ENCODE results near the gene TFDP1. TPM values are rescaled to one million over a fixed set of nuclear protein-coding genes. Genes with fewer than 3 reads are reported as not detected.

The TFDP1 gene
- polyA plus RNA-seq, 1 of the 3 experiments (the other 2 are of a cell fraction) = 76.7 TPM

GRCh38 chr13:113622791-113623490 is 38.4 kb downstream of the TFDP1 start (continued):
- TF ChIP-seq ZBTB33 (IDR thresholded peaks at IDR 0.05; ENCODE audit: borderline replicate concordance, low read depth) (no peak), NFIC (IDR thresholded peaks at IDR 0.05; ENCODE audit: borderline replicate concordance) (no peak), MAX (IDR thresholded peaks at IDR 0.05; ENCODE audit: low read depth) (no peak), TCF12 (IDR thresholded peaks at IDR 0.05) (no peak), MXI1 (IDR thresholded peaks at IDR 0.05; ENCODE audit: low read depth, low read length) (no peak), CTCF (IDR thresholded peaks at IDR 0.05) (no peak), TEAD4 (IDR thresholded peaks at IDR 0.05; ENCODE audit: borderline replicate concordance, insufficient read depth) (no peak), SMC3 (IDR thresholded peaks at IDR 0.05; ENCODE audit: low read depth, low read length) (no peak), FOSL2 (IDR thresholded peaks at IDR 0.05; ENCODE audit: borderline replicate concordance, low read depth) (no peak)
- TF ChIP-seq, protein P1, sequence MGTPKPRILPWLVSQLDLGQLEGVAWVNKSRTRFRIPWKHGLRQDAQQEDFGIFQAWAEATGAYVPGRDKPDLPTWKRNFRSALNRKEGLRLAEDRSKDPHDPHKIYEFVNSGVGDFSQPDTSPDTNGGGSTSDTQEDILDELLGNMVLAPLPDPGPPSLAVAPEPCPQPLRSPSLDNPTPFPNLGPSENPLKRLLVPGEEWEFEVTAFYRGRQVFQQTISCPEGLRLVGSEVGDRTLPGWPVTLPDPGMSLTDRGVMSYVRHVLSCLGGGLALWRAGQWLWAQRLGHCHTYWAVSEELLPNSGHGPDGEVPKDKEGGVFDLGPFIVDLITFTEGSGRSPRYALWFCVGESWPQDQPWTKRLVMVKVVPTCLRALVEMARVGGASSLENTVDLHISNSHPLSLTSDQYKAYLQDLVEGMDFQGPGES (IDR thresholded peaks at IDR 0.05; ENCODE audit: low read depth, low read length) = no peak

DNA sequence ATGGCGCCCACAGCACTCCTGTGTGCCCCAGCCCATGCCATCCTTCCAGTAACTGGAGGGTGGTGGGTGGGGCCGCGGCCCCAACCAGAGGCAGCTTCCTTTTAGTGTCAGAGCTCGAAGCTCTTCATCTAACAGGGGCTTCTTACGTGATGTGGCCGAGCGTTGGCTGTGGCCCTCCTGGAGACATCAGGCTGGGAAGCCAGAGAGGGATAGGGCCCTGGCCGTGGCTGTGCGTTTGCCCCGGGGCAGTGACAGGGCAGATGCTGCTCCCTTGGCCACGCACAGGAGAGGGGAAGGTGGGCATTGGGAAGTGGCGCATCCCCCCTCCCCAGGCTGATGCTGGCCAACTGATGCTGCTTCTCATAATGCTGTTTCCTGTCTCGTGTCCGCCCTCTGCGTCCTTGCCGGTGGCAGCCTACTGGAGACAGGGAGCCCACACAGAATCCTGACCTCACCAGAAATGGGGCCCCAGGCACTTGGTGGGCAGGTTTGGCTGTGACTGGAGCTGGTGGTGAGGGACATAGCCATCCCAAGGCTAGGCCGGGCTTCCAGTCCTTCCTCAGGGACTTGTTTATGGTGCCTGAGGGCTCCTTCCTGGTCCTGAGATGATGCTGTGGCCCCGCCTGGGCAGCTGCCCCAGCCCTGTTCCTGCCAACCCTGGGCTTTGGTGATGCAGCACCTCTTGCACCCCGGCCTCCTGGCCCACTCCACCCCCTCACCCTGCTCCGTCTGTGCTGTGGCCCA is 39.1 kb downstream of the TFDP1 start:
- H2AFZ ChIP-seq (ENCODE audit: low read depth) = no peak overlapping the region
- CTCF ChIA-PET = interaction anchor here (1.7 kb wide), 1 partner anchor 101 kb away, joined by 5 read pairs; no protein-coding TSS in a partner anchor
- H3K9me2 ChIP-seq = no peaks in the 10 kb centered on the region
- H4K20me1 ChIP-seq (ENCODE audit: insufficient read depth) = peaks cover 46% of the 10 kb centered on the region
- no peak overlapping the region for H3K4me3 ChIP-seq (ENCODE audit: low read depth in 2 of 2, low read length in 1 of 2)
- H3K79me2 ChIP-seq (ENCODE audit: insufficient read depth) = peaks cover 22% of the 10 kb centered on the region; the same call in 1 of the 2 replicates
- no peaks in the 10 kb centered on the region for H3K9me3 ChIP-seq
- no peak for DNase-seq
- H3K36me3 ChIP-seq (replicated peaks in 1 of 2; ENCODE audit: control insufficient read depth in 1 of 2, insufficient read depth in 2 of 2, low read length in 1 of 2) = peaks cover 4 to 8% of the 10 kb centered on the region in 2 experiments
- H3K4me2 ChIP-seq = no peak overlapping the region
- POLR2A ChIA-PET = no interaction called here
- WGBS (ENCODE audit: low lambda C conversion rate) = 100% methylated on average over 3 of the region's 20 CpGs
- H3K4me1 ChIP-seq (ENCODE audit: control insufficient read depth in 1 of 2, insufficient read depth in 2 of 2, low read depth in 1 of 2, low read length in 1 of 2) = peaks cover 9 to 15% of the 10 kb centered on the region in 2 experiments; a peak in 3 of 4 replicates
- peaks cover 17% of the 10 kb centered on the region for H3F3A ChIP-seq (replicated peaks; ENCODE audit: insufficient read depth)
- no peaks in the 10 kb centered on the region for H3K27me3 ChIP-seq (ENCODE audit: insufficient read depth)
- no peak overlapping the region for H3K9ac ChIP-seq
- no peak overlapping the region for H3K27ac ChIP-seq (ENCODE audit: low read depth in 2 of 2, low read length in 1 of 2)
- TF ChIP-seq RCOR1 (IDR thresholded peaks at IDR 0.05; ENCODE audit: low read length) = no peak
- TF ChIP-seq MAX (IDR thresholded peaks at IDR 0.05; ENCODE audit: low read depth) = no peak
- no peak for TF ChIP-seq MEF2A (IDR thresholded peaks at IDR 0.05; ENCODE audit: borderline replicate concordance, low read depth)
- TF ChIP-seq, protein P2, sequence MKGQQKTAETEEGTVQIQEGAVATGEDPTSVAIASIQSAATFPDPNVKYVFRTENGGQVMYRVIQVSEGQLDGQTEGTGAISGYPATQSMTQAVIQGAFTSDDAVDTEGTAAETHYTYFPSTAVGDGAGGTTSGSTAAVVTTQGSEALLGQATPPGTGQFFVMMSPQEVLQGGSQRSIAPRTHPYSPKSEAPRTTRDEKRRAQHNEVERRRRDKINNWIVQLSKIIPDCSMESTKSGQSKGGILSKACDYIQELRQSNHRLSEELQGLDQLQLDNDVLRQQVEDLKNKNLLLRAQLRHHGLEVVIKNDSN (IDR thresholded peaks at IDR 0.05; ENCODE audit: borderline replicate concordance, low read depth) = no peak
- no peak for TF ChIP-seq GABPA (IDR thresholded peaks at IDR 0.05; ENCODE audit: low read depth)
- TF ChIP-seq REST (IDR thresholded peaks at IDR 0.05; ENCODE audit: low read depth, low read length) = no peak
- no peak for TF ChIP-seq NRF1 (IDR thresholded peaks at IDR 0.05; ENCODE audit: low read depth, low read length)
- TF ChIP-seq JUND (IDR thresholded peaks at IDR 0.05) = no peak
- no peak for TF ChIP-seq CHD2 (IDR thresholded peaks at IDR 0.05; ENCODE audit: low read length, partially characterized antibody)
- no peak for TF ChIP-seq TEAD4 (IDR thresholded peaks at IDR 0.05; ENCODE audit: borderline replicate concordance, insufficient read depth)
- TF ChIP-seq EP300 (IDR thresholded peaks at IDR 0.05; ENCODE audit: borderline replicate concordance in 1 of 2, low read depth in 1 of 2, low read length in 1 of 2) = no peak

All from SK-N-SH (cell line).